Loucy (cell line): Measurements from ENCODE around the gene C2CD3.

Experiments
- CTCF ChIP-seq: fragments of 200-600 bp; sonication (generic); conservative IDR thresholded peaks from 2 replicates; pipeline ENCODE4 v1.5.1; 2014; ENCODE audit warnings: mild to moderate bottlenecking, antibody characterized with exemption, low read length
- EZH2phosphoT487 ChIP-seq: fragments of 200-600 bp; IDR thresholded peaks from 2 replicates; pipeline ENCODE4 v1.6.1; 2018; ENCODE audit warnings: antibody characterized with exemption, mild to moderate bottlenecking, moderate library complexity, borderline replicate concordance

GRCh38 chr11:73968356-73968966, 202.3 kb downstream of the C2CD3 start:
- TF ChIP-seq CTCF (no peak), EZH2phosphoT487 (no peak)
